ENCODE results near the gene LYL1.

LYL1 gene

GRCh38 chr19:13102416-13102665 lies 317 bp downstream of the LYL1 start:
- DNase-seq (ENCODE audit: low spot score), result no peak
- no peak for TF ChIP-seq CTCF (IDR thresholded peaks at IDR 0.05; ENCODE audit: extremely low read depth, missing control alignments)

GRCh38 chr19:13101590-13102415 lies 855 bp downstream of the LYL1 start:
- TF ChIP-seq CTCF (IDR thresholded peaks at IDR 0.05; ENCODE audit: extremely low read depth, missing control alignments), result no peak
- no peak for DNase-seq (ENCODE audit: low spot score)

GRCh38 chr19:13100841-13101589 lies 1.6 kb downstream of the LYL1 start:
- no peak for DNase-seq (ENCODE audit: low spot score)
- TF ChIP-seq CTCF (IDR thresholded peaks at IDR 0.05; ENCODE audit: extremely low read depth, missing control alignments), result peak; percentile 52

GRCh38 chr19:13100031-13100588 lies 2.5 kb downstream of the LYL1 start:
- TF ChIP-seq CTCF (IDR thresholded peaks at IDR 0.05; ENCODE audit: extremely low read depth, missing control alignments), result no peak
- peak; percentile 91 for DNase-seq (ENCODE audit: low spot score)

- DNase-seq (ENCODE audit: low spot score), result peak; percentile 88
- TF ChIP-seq CTCF (IDR thresholded peaks at IDR 0.05; ENCODE audit: extremely low read depth, missing control alignments), result no peak
These were observed 3.3 kb downstream of the LYL1 start for GRCh38 chr19:13099073-13099999.

GRCh38 chr19:13098277-13099072 lies 4.2 kb downstream of the LYL1 start:
- no peak for TF ChIP-seq CTCF (IDR thresholded peaks at IDR 0.05; ENCODE audit: extremely low read depth, missing control alignments)

More at GRCh38 chr19:13098277-13099072, 4.2 kb downstream of the LYL1 start:
- no peak for DNase-seq (ENCODE audit: low spot score)

Measured in GM20000 (cell line).